Activated T-helper 2 cell treated with anti-CD3 and anti-CD28 coated beads, Interferon-gamma antibody, Interleukin-2, Interleukin-4, amounts not matched to agents 10 μg/mL and 5 μg/mL and 100 μg/mL, durations not matched to agents 14 hours and 24 hours and 36 hours (primary cell): ENCODE results near the gene AMIGO3. TPM values are rescaled to one million over a fixed set of nuclear protein-coding genes. Genes with fewer than 3 reads are reported as not detected.

Experiments
- DNase-seq: peaks from one replicate; pipeline ENCODE4 v3.0.0; 2021; ENCODE audit warnings: low spot score
- H3K27ac Mint-ChIP-seq: one replicate; pipeline ENCODE4 v1.8.0; 2021; ENCODE audit warnings: mixed read lengths
- H3K27me3 Mint-ChIP-seq: one replicate; pipeline ENCODE4 v1.8.0; 2021; ENCODE audit warnings: low read depth, mixed read lengths
- H3K36me3 Mint-ChIP-seq: one replicate; pipeline ENCODE4 v1.8.0; 2021; ENCODE audit warnings: low read depth, mixed read lengths
- H3K4me1 Mint-ChIP-seq: one replicate; pipeline ENCODE4 v1.8.0; 2021; ENCODE audit warnings: low read depth, mixed read lengths
- H3K4me3 Mint-ChIP-seq: one replicate; pipeline ENCODE4 v1.8.0; 2021; ENCODE audit warnings: low read depth, mild to moderate bottlenecking, moderate library complexity, mixed read lengths
- H3K9me3 Mint-ChIP-seq: one replicate; pipeline ENCODE4 v1.8.0; 2021; ENCODE audit warnings: mixed read lengths
- intact Hi-C: fragments of 100-400 bp; cut with micrococcal nuclease; formaldehyde crosslinking; loops from one replicate; pipeline ENCODE4 v1.15.1; 2023
- total RNA-seq: library from RNA; stranded (reverse); gene quantifications from 2 replicates; pipeline ENCODE4 v1.2.3, GENCODE V29; 2022

AMIGO3 gene
- total RNA-seq, 1 donor from 2014 or later: not detected

- H3K9me3 Mint-ChIP-seq: no peaks in the 10 kb centered on the region
- peaks cover 40% of the 10 kb centered on the region for H3K36me3 Mint-ChIP-seq
- DNase-seq: no peak
- no peaks in the 10 kb centered on the region for H3K4me1 Mint-ChIP-seq
- H3K27me3 Mint-ChIP-seq: no peaks in the 10 kb centered on the region
- no peak overlapping the region for H3K27ac Mint-ChIP-seq
- intact Hi-C loops: no loop called here
- H3K4me3 Mint-ChIP-seq: no peak overlapping the region
Observed at GRCh38 chr3:49738067-49738713, 18.7 kb upstream of the AMIGO3 start.

- peaks cover 59% of the 10 kb centered on the region for H3K36me3 Mint-ChIP-seq
- no peak overlapping the region for H3K4me3 Mint-ChIP-seq
Observed at GRCh38 chr3:49734752-49735151, 15.3 kb upstream of the AMIGO3 start.

GRCh38 chr3:49733551-49733950 lies 14.1 kb upstream of the AMIGO3 start:
- H3K4me1 Mint-ChIP-seq: no peaks in the 10 kb centered on the region
- no peak overlapping the region for H3K4me3 Mint-ChIP-seq
- no peak overlapping the region for H3K27ac Mint-ChIP-seq
- H3K27me3 Mint-ChIP-seq: no peaks in the 10 kb centered on the region
- H3K36me3 Mint-ChIP-seq: peaks cover 56% of the 10 kb centered on the region
- no peak for DNase-seq
- intact Hi-C loops: no loop called here
- no peaks in the 10 kb centered on the region for H3K9me3 Mint-ChIP-seq

More at GRCh38 chr3:49734752-49735151, 15.3 kb upstream of the AMIGO3 start:
- H3K4me1 Mint-ChIP-seq: no peaks in the 10 kb centered on the region
- no peak for DNase-seq
- H3K27me3 Mint-ChIP-seq: no peaks in the 10 kb centered on the region
- no peaks in the 10 kb centered on the region for H3K9me3 Mint-ChIP-seq
- intact Hi-C loops: no loop called here
- H3K27ac Mint-ChIP-seq: no peak overlapping the region

- no peak for DNase-seq
- H3K36me3 Mint-ChIP-seq: peaks cover 51% of the 10 kb centered on the region
- no peak overlapping the region for H3K27ac Mint-ChIP-seq
- no peaks in the 10 kb centered on the region for H3K4me1 Mint-ChIP-seq
- H3K27me3 Mint-ChIP-seq: no peaks in the 10 kb centered on the region
- intact Hi-C loops: no loop called here
- no peak overlapping the region for H3K4me3 Mint-ChIP-seq
- no peaks in the 10 kb centered on the region for H3K9me3 Mint-ChIP-seq
Observed at GRCh38 chr3:49732597-49732996, 13.1 kb upstream of the AMIGO3 start.

GRCh38 chr3:49729966-49730609 lies 10.6 kb upstream of the AMIGO3 start:
- peaks cover 39% of the 10 kb centered on the region for H3K36me3 Mint-ChIP-seq
- no peaks in the 10 kb centered on the region for H3K4me1 Mint-ChIP-seq
- no peak overlapping the region for H3K4me3 Mint-ChIP-seq
- intact Hi-C loops: no loop called here
- no peak overlapping the region for H3K27ac Mint-ChIP-seq
- H3K27me3 Mint-ChIP-seq: no peaks in the 10 kb centered on the region
- H3K9me3 Mint-ChIP-seq: no peaks in the 10 kb centered on the region
- DNase-seq: no peak

- H3K36me3 Mint-ChIP-seq: peaks cover 30% of the 10 kb centered on the region
- intact Hi-C loops: no loop called here
- H3K4me1 Mint-ChIP-seq: peaks cover 3% of the 10 kb centered on the region
- no peak overlapping the region for H3K27ac Mint-ChIP-seq
- H3K27me3 Mint-ChIP-seq: no peaks in the 10 kb centered on the region
- no peak overlapping the region for H3K4me3 Mint-ChIP-seq
- no peak for DNase-seq
- H3K9me3 Mint-ChIP-seq: no peaks in the 10 kb centered on the region
Observed at GRCh38 chr3:49727924-49728361, 8.5 kb upstream of the AMIGO3 start.

- Mint-ChIP-seq H3K9me3 (no peaks in the 10 kb centered on the region), H3K4me3 (no peak overlapping the region), H3K27me3 (no peaks in the 10 kb centered on the region), H3K4me1 (peaks cover 8% of the 10 kb centered on the region), H3K36me3 (peaks cover 29% of the 10 kb centered on the region), H3K27ac (no peak overlapping the region)
- no peak for DNase-seq
- intact Hi-C loops: no loop called here
Observed at GRCh38 chr3:49727154-49727923, 7.9 kb upstream of the AMIGO3 start.

GRCh38 chr3:49725906-49726681 lies 6.6 kb upstream of the AMIGO3 start:
- H3K9me3 Mint-ChIP-seq: no peaks in the 10 kb centered on the region
- H3K4me1 Mint-ChIP-seq: peaks cover 12% of the 10 kb centered on the region
- H3K27ac Mint-ChIP-seq: no peak overlapping the region
- no peaks in the 10 kb centered on the region for H3K27me3 Mint-ChIP-seq
- H3K36me3 Mint-ChIP-seq: peaks cover 33% of the 10 kb centered on the region
- no peak overlapping the region for H3K4me3 Mint-ChIP-seq
- intact Hi-C loops: no loop called here
- no peak for DNase-seq

GRCh38 chr3:49724586-49724985 lies 5.1 kb upstream of the AMIGO3 start:
- H3K4me3 Mint-ChIP-seq: peak overlapping the region; percentile 93
- no peaks in the 10 kb centered on the region for H3K9me3 Mint-ChIP-seq
- intact Hi-C loops: no loop called here
- peaks cover 37% of the 10 kb centered on the region for H3K36me3 Mint-ChIP-seq
- peaks cover 14% of the 10 kb centered on the region for H3K4me1 Mint-ChIP-seq
- peak overlapping the region; percentile 94 for H3K27ac Mint-ChIP-seq
- no peaks in the 10 kb centered on the region for H3K27me3 Mint-ChIP-seq
- DNase-seq: no peak

GRCh38 chr3:49723628-49724551 lies 4.4 kb upstream of the AMIGO3 start, which contains the start of gene GMPPB:
Gene GMPPB, minus strand, starts transcription at chr3:49723951. Its CDS starts 225 bp downstream, at chr3:49723726.
- peaks cover 38% of the 10 kb centered on the region for H3K36me3 Mint-ChIP-seq
- H3K27me3 Mint-ChIP-seq: no peaks in the 10 kb centered on the region
- H3K9me3 Mint-ChIP-seq: no peaks in the 10 kb centered on the region
- peak within 1 kb of the TSS; percentile 94 for H3K27ac Mint-ChIP-seq
- peak; percentile 94 for DNase-seq
- peak within 1 kb of the TSS; percentile 93 for H3K4me3 Mint-ChIP-seq
- H3K4me1 Mint-ChIP-seq: peaks cover 18% of the 10 kb centered on the region
- intact Hi-C loops: no loop called here

- H3K4me3 Mint-ChIP-seq: peak overlapping the region; percentile 93
- H3K9me3 Mint-ChIP-seq: no peaks in the 10 kb centered on the region
- no peaks in the 10 kb centered on the region for H3K27me3 Mint-ChIP-seq
- peaks cover 22% of the 10 kb centered on the region for H3K4me1 Mint-ChIP-seq
- peak; percentile 66 for DNase-seq
- intact Hi-C loops: no loop called here
- H3K36me3 Mint-ChIP-seq: peaks cover 35% of the 10 kb centered on the region
- H3K27ac Mint-ChIP-seq: peak overlapping the region; percentile 94
Observed at GRCh38 chr3:49723296-49723627, 3.8 kb upstream of the AMIGO3 start.

GRCh38 chr3:49722896-49723295 lies 3.4 kb upstream of the AMIGO3 start:
- H3K4me1 Mint-ChIP-seq: peaks cover 22% of the 10 kb centered on the region
- H3K9me3 Mint-ChIP-seq: no peaks in the 10 kb centered on the region

More at GRCh38 chr3:49722896-49723295, 3.4 kb upstream of the AMIGO3 start:
- DNase-seq: no peak
- H3K27ac Mint-ChIP-seq: peak overlapping the region; percentile 94
- peak overlapping the region; percentile 93 for H3K4me3 Mint-ChIP-seq
- H3K36me3 Mint-ChIP-seq: peaks cover 35% of the 10 kb centered on the region
- intact Hi-C loops: no loop called here
- no peaks in the 10 kb centered on the region for H3K27me3 Mint-ChIP-seq
